Duodenal mucosa (tissue), 2 donors: ENCODE data around the gene OR2T2.
"Not testable (repeated sequence)": the region's sequence is repeated elsewhere in the genome, so short reads cannot be mapped to it uniquely, and the experiment has no call there.

Source experiments
- H3K27ac ChIP-seq: one replicate; pipeline ENCODE4 v1.7.0; 2013; ENCODE audit warnings: low read depth, low read length
- H3K27me3 ChIP-seq, 2 donors: one replicate each; pipeline ENCODE4 v1.7.0; 2013; ENCODE audit warnings: low read length in 2 of 2, control low read depth in 1 of 2; ENCODE audit not compliant: insufficient read depth in 2 of 2, control insufficient read depth in 1 of 2
- H3K36me3 ChIP-seq, 2 donors: one replicate each; pipeline ENCODE4 v1.7.0; 2013; ENCODE audit warnings: low read length in 2 of 2, control low read depth in 1 of 2; ENCODE audit not compliant: insufficient read depth in 2 of 2, control insufficient read depth in 1 of 2
- H3K4me1 ChIP-seq, 2 donors: one replicate each; pipeline ENCODE4 v1.7.0; 2013; ENCODE audit warnings: low read length in 2 of 2, control low read depth in 1 of 2; ENCODE audit not compliant: insufficient read depth in 2 of 2, control insufficient read depth in 1 of 2
- H3K4me3 ChIP-seq, 2 donors: one replicate each; pipeline ENCODE4 v1.7.0; 2013; ENCODE audit warnings: low read length in 2 of 2, low read depth in 1 of 2
- H3K9ac ChIP-seq, 2 donors: one replicate each; pipeline ENCODE4 v1.7.0; 2013; ENCODE audit warnings: low read length in 2 of 2, low read depth in 1 of 2
- H3K9me3 ChIP-seq, 2 donors: one replicate each; pipeline ENCODE4 v1.7.0; 2013; ENCODE audit warnings: low read length in 2 of 2, control low read depth in 1 of 2; ENCODE audit not compliant: control insufficient read depth in 1 of 2

Gene OR2T2

GRCh38 chr1:248432201-248432600, 13.2 kb upstream of the OR2T2 start:
- H3K9me3 ChIP-seq, H3K4me3 ChIP-seq, H3K9ac ChIP-seq, H3K27me3 ChIP-seq, H3K36me3 ChIP-seq, H3K4me1 ChIP-seq, H3K27ac ChIP-seq: not testable (repeated sequence)

DNA sequence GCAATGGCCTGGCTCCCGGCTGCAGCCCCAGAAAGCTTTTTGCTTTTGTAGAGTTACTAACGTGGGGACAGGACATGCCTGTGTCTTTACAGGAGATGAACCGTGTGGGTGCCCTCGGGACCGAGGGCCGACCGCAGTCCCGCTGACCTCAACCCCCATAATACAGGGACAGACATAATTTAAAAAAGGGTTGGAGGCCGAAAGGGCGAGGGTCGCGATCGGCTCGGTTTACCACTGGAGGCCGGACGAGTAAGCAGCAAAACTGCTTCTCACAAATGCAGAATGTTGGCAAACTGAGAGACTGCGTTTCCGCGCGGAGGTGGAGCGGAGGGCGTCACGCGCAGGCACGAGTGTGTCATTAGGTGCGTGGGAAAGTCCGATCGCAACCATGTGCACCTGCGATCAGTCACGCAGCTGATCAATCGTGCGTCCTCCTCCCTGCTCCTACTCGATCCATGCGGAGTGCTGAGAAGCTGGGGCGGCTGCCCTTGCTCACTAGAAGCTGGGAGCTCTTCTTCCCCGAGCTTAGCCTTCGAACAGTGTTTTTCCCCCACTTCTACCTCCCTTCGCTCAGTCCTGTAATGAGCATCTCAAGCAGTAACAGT, 11.5 kb upstream of the OR2T2 start:
- not testable (repeated sequence) for H3K9ac ChIP-seq, H3K4me1 ChIP-seq, H3K9me3 ChIP-seq, H3K36me3 ChIP-seq, H3K27ac ChIP-seq, H3K27me3 ChIP-seq, H3K4me3 ChIP-seq

DNA sequence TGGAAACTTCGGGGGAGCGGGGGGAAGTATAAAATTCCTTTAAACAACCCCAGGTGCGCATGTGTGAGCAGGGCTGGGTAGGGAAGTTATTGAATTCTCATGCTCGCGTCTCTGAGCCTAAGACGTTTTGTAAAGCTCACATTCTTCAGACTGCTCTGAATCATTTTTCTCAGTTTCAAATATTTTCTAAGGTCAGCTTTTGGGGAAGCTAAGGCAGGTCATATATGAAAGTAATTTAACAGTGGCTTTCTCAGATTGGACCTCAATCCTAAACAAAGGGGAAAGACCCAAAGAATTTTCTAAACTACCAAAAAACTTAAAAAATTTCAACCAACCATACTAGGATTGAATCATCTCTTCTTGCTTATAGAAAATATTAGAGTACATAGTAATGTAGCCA, 10.5 kb upstream of the OR2T2 start:
- not testable (repeated sequence) for H3K27ac ChIP-seq, H3K9ac ChIP-seq, H3K36me3 ChIP-seq, H3K4me3 ChIP-seq, H3K27me3 ChIP-seq, H3K4me1 ChIP-seq, H3K9me3 ChIP-seq

- not testable (repeated sequence) for H3K9ac ChIP-seq, H3K27me3 ChIP-seq, H3K36me3 ChIP-seq, H3K9me3 ChIP-seq, H3K4me1 ChIP-seq, H3K27ac ChIP-seq, H3K4me3 ChIP-seq
Measured at GRCh38 chr1:248436303-248436702, 9.1 kb upstream of the OR2T2 start.

DNA sequence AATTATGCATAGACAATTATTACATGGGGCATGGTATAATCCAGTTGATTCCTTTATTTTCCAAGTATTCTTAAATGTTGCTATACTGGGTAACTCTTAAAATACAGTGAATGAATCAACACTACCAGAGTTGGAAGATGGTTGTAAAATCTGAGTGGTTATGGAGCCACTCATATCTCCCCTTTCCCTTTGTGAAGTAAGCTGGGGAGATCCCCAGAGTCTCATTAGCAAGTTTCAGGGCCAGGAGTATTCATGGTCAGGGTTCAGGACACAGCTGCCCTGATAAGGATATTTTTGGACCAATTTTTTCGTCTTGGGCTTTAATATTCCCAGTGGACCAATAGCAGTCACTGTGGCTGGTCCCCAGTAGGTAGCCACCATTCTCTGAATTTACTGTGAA, 6.8 kb upstream of the OR2T2 start:
- not testable (repeated sequence) for H3K27me3 ChIP-seq, H3K36me3 ChIP-seq, H3K27ac ChIP-seq, H3K9me3 ChIP-seq, H3K9ac ChIP-seq, H3K4me1 ChIP-seq, H3K4me3 ChIP-seq

- not testable (repeated sequence) for H3K27ac ChIP-seq, H3K4me3 ChIP-seq, H3K9ac ChIP-seq, H3K9me3 ChIP-seq, H3K27me3 ChIP-seq, H3K4me1 ChIP-seq, H3K36me3 ChIP-seq
Measured at GRCh38 chr1:248439283-248439682, 6.2 kb upstream of the OR2T2 start.

GRCh38 chr1:248442500-248443277, 2.7 kb upstream of the OR2T2 start:
- not testable (repeated sequence) for H3K36me3 ChIP-seq, H3K27me3 ChIP-seq, H3K9ac ChIP-seq, H3K4me3 ChIP-seq, H3K4me1 ChIP-seq, H3K9me3 ChIP-seq, H3K27ac ChIP-seq

DNA sequence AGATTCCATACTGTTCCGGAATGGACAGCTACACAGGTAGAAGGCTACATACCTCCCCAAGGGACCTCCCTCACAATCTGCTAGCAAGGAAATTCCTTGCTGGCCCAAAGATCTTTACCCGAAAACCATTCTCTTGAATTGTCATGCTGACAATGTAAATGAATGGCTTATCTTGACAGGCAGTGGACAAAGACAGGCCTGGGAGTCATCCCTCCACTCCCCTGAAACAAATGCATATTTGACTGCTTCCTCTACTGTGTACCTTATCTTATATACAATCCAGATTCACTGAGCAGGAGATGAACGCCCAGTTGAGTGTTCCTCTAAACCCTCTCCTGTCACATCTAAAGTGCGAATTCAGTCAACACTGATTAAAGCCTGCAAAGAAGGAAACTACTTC, 834 bp upstream of the OR2T2 start:
- H3K9me3 ChIP-seq, H3K27me3 ChIP-seq, H3K9ac ChIP-seq, H3K4me3 ChIP-seq, H3K4me1 ChIP-seq, H3K27ac ChIP-seq, H3K36me3 ChIP-seq: not testable (repeated sequence)

- not testable (repeated sequence) for H3K9ac ChIP-seq, H3K27ac ChIP-seq, H3K36me3 ChIP-seq, H3K9me3 ChIP-seq, H3K4me1 ChIP-seq, H3K4me3 ChIP-seq, H3K27me3 ChIP-seq
Measured at GRCh38 chr1:248448409-248449074, 3.1 kb downstream of the OR2T2 start.

DNA sequence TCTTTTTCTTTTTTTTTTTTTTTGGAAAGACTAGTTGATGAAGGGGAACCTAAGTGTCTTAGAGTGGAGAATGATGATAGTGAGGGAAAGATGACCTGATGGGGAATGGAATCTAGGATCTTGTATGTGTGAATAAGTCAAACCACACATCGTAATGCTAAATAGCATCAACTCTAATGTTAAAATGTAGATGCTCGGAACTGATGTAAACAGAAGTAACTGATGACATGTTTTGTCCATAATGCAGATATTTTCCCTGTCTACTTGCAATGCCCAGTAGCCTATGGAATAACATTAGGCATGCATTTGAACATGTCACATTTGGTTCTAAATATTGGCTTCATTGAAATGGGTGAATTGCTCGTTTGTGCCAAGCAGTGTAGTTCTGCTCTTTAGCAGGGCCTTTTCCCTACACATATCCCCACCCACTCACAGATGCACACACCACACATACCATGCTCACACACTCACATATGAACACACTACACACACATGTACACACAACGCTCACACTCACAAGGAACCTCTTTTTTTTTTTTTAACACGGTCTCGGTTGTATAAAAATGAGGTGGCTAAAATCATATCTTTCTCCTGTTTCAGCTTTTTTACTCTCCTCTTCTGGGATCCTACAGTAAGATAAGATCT, 4.5 kb downstream of the OR2T2 start:
- H3K36me3 ChIP-seq, H3K27ac ChIP-seq, H3K9ac ChIP-seq: not testable (repeated sequence)

More for the DNA sequence above, 4.5 kb downstream of the OR2T2 start:
- not testable (repeated sequence) for H3K27me3 ChIP-seq, H3K4me3 ChIP-seq, H3K4me1 ChIP-seq, H3K9me3 ChIP-seq
